ENCODE measurements around the gene REC8. TPM values are rescaled to one million over a fixed set of nuclear protein-coding genes. Genes with fewer than 3 reads are reported as not detected.
A peak's percentile ranks its signal among the peaks of the same experiment; 100 is the strongest.

Gene REC8
- total and polyA plus RNA-seq, 10 of the 15 experiments (the other 5 are each of a cell fraction or from before 2014, with no cell fraction given): 4.2 to 76.9 (median 29.1) TPM

- ChIA-PET RAD21 (ENCODE audit: unreplicated experiment) (interaction anchor here (0.9 to 1.8 kb wide), 2 partner anchors 86 to 155 kb away, joined by 4 to 5 read pairs; no protein-coding TSS in a partner anchor), CTCF (interaction anchor here (1.0 to 6.3 kb wide), 6 partner anchors 10 to 220 kb away, joined by 3 to 54 read pairs (median 4); partner anchors contain the start of genes IRF9, TINF2 and TM9SF1), SMC1A (ENCODE audit: uncharacterized antibody, unreplicated experiment) (interaction anchor here (1.0 to 1.7 kb wide), 4 partner anchors 17 to 62 kb away, joined by 3 to 5 read pairs (median 3); partner anchors contain the start of gene TINF2), POLR2A (interaction anchor here (0.8 to 4.3 kb wide), 8 partner anchors 12 to 97 kb away, joined by 3 to 50 read pairs (median 5); partner anchors contain the start of genes DCAF11, IPO4, IRF9 and TM9SF1)
- BruUV-seq (replicated peaks): no TSS peak
- H3K9ac ChIP-seq (ENCODE audit: control insufficient read depth, insufficient read depth, low read length): no peak overlapping the region
- H2AFZ ChIP-seq (ENCODE audit: control insufficient read depth, low read depth, low read length): no peak overlapping the region
- peaks cover 3 to 36% of the 10 kb centered on the region in 2 experiments; a peak in 3 of 4 replicates for H3K36me3 ChIP-seq (ENCODE audit: control insufficient read depth in 2 of 2, insufficient read depth in 2 of 2, low read length in 1 of 2)
- in situ Hi-C loops (cut with MboI) (no loop called here), intact Hi-C loops (cut with micrococcal nuclease; ENCODE audit: unreplicated experiment) (loop anchor here (10.0 kb wide), 1 partner anchor 197 kb away; no protein-coding TSS in a partner anchor)
- no peaks in the 10 kb centered on the region for H3K27me3 ChIP-seq (replicated peaks in 1 of 2; ENCODE audit: control insufficient read depth in 2 of 2, insufficient read depth in 2 of 2, low read length in 1 of 2)
- whole genome bisulfite sequencing (ENCODE audit: insufficient coverage, insufficient replicate concordance, low lambda C conversion rate, missing lambda C conversion rate): 95% methylated on average over 6 of the region's 6 CpGs
- no peak overlapping the region for H3K27ac ChIP-seq (ENCODE audit: control insufficient read depth, insufficient read depth)
- H4K20me1 ChIP-seq (ENCODE audit: control insufficient read depth, insufficient read depth): 0 out of 2 replicates have a peak, but pooled peaks cover 3% of the 10 kb centered on the region
- TF ChIP-seq ELK1 (IDR thresholded peaks at IDR 0.05; ENCODE audit: low read depth, low read length): no peak
- TF ChIP-seq POLR2A (IDR thresholded peaks at IDR 0.05; ENCODE audit: low read depth, low read length): 0 out of 2 replicates have a peak, but pooled peaks have one; percentile 20
- no peak overlapping the region for H3K4me3 ChIP-seq
- H3K4me1 ChIP-seq (ENCODE audit: control insufficient read depth, insufficient read depth, low read length): peaks cover 15% of the 10 kb centered on the region
- no peak for ATAC-seq
- peaks cover 19% of the 10 kb centered on the region for H3K79me2 ChIP-seq (ENCODE audit: control insufficient read depth, insufficient read depth, low read length)
- DNase-seq (ENCODE audit: low read depth, low spot score): no peak
- no peak for FAIRE-seq
- H3K9me3 ChIP-seq (replicated peaks; ENCODE audit: control insufficient read depth, insufficient read depth, low read length): no peaks in the 10 kb centered on the region
- H3K4me2 ChIP-seq (ENCODE audit: control insufficient read depth, insufficient read depth): no peak overlapping the region; the same call in 1 of the 2 replicates
These were observed 39.4 kb downstream of the REC8 start for GRCh38 chr14:24211311-24211710.
